ENCODE data around the gene YTHDC1.

DNA sequence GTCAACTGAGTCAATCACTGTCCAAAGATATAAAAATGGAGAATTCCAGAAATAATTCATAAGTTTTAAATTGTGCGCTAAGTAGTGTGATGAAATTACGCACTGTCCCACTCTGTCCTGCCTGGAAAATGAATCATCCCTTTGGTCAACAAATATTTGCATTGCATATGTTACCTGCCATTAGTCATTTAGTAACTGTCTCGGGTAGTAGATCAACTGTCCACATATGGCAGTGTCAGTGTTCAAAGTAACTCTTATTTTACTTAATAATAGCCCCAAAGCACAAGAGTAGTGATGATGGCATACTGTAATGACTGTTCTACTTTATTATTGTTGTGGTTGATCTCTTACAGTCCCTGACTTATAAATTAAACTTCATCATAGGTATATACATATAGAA lies 3.4 kb downstream of the YTHDC1 start:
- TF ChIP-seq, protein P1, sequence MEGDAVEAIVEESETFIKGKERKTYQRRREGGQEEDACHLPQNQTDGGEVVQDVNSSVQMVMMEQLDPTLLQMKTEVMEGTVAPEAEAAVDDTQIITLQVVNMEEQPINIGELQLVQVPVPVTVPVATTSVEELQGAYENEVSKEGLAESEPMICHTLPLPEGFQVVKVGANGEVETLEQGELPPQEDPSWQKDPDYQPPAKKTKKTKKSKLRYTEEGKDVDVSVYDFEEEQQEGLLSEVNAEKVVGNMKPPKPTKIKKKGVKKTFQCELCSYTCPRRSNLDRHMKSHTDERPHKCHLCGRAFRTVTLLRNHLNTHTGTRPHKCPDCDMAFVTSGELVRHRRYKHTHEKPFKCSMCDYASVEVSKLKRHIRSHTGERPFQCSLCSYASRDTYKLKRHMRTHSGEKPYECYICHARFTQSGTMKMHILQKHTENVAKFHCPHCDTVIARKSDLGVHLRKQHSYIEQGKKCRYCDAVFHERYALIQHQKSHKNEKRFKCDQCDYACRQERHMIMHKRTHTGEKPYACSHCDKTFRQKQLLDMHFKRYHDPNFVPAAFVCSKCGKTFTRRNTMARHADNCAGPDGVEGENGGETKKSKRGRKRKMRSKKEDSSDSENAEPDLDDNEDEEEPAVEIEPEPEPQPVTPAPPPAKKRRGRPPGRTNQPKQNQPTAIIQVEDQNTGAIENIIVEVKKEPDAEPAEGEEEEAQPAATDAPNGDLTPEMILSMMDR (IDR thresholded peaks at IDR 0.05; ENCODE audit: low read length) = no peak
- no peak for TF ChIP-seq EZH2 (optimal IDR thresholded peaks at IDR 0.05; ENCODE audit: low read depth, low read length)
- no peak for TF ChIP-seq EZH2phosphoT487 (IDR thresholded peaks at IDR 0.05; ENCODE audit: low read length)

Data from MM.1S (cell line).